ENCODE measurements around the gene KIF19.

The KIF19 gene

DNA sequence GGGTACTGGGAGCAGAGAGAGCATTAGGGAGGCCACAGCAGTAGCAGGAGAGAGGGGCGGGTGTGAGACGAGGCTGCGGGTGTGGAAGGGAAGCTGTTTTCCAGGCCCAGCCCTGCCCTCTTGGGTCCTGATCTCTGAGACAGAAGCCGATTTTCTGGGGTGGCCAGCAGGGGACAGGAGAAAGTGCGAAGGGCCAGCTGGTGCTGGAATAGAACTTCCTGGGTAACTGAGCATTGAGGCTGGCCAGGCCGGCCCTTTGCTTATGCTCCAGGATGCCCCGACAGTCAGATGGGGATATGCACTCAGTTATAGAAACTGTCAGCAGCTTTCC is 34.8 kb downstream of the KIF19 start:
- no peak for DNase-seq (ENCODE audit: low read depth in 1 of 2, low spot score in 1 of 2)

DNA sequence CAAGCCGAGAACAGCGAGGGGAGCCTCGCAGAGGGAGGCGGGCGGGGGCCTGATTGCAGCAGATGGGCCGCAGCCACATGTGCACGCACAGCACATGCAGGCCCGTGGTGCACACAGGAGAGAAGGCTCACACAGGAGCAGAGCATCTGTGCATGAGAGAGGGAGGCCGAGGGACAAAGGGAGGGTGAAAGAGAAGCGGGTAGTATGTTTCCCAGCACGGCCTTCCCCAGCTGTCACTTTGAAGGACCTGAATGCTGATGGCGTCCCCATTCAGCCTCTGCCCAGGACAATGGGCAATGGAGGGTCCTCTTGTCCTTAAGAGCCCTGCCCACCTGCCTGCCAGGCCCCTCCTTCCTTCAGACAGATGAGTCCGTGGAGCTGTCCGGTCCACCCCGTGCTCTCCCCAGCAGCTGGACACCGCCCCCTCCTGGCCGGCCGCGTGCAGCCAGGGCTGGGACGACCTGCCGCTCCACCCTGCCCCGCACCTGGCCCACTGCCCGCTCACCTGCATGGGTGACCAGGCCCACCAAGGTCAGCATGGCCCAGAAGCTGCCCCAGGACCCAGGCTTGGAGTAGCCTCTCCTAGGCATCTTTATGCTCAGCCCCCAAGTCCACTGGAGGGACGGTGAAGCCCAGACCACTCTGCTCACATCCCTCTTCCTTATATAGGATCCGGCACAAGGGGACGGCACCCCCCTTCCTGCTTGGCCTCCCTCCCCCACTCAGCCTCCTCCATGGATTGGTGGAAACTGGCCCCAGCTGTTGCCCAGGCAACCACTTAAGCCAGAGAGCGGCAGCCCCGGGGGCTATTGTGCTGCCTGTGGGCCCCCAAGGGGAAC is 35.4 kb downstream of the KIF19 start, which contains the start of gene BTBD17:
Gene BTBD17, minus strand, starts transcription at position 639 of the 839 bp plus-strand sequence. Its CDS starts 49 bp downstream, at position 590.
- no peak for DNase-seq (ENCODE audit: low read depth in 1 of 2, low spot score in 1 of 2)

GRCh38 chr17:74362069-74362405 is 36.0 kb downstream of the KIF19 start:
- no peak for DNase-seq (ENCODE audit: low read depth in 1 of 2, low spot score in 1 of 2)

- no peak for DNase-seq (ENCODE audit: low read depth in 1 of 2, low spot score in 1 of 2)
These were observed 36.9 kb downstream of the KIF19 start for GRCh38 chr17:74362810-74363498.

DNA sequence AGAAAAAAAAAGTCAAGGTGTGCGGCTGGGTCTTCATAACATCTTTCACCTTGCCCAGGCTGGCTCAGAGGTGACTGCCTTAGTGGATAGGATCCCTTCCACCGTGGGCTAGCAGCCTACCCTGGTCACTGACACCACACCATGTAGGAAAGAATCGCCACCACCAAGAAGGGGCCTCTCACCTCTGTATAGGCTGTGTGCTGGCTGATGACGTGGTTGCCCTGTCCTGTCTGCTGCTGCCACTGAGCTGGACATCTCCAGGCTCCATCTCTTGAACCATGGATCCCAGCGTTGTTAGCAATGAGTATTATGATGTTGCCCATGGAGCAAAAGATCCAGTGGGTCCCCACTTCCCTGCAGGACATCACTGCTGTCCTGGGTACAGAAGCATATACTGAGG is 41.2 kb downstream of the KIF19 start, which contains the start of gene GPR142:
Gene GPR142, plus strand, starts transcription at position 301 of the 400 bp plus-strand sequence. CDS start 2,035 bp downstream, outside the sequence.
- DNase-seq (ENCODE audit: low read depth in 1 of 2, low spot score in 1 of 2): no peak

DNA sequence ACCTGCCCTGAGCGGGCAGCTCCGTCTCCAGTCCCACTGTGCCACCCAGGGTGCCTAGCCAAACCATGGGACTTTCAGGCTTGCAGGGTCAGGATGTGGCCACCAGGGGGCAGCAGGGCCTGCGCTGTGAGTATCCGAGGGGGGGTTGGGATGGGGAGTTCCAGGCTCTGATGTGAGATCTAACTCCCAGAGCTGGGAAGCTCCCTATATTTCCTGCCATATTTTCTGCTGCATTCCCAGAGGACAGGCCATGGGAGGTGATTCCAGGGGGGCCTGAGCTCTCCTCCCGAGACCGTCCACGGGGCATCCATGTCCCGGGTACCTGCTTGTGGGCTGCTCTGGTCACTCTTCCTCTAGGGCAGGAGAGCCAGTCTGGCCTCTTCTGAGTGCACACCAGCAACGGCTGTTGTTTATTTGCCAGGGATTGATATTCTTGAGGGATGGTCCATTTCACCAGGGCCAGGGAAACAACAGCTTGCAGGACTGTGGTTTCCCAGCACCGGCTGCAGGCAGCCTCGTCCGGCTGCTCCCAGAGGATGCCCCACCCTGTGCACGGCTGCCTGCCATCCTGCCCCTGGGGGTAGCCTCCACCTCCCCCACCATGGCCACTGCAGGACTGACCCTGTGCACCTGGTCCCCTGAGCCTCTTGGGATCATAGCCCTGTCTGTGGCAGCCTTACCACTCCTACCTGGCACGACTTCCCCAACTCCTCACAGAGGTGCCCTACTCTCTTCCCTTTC is 42.5 kb downstream of the KIF19 start:
- DNase-seq (ENCODE audit: low read depth in 1 of 2, low spot score in 1 of 2): peak; percentile 57 to 69

DNA sequence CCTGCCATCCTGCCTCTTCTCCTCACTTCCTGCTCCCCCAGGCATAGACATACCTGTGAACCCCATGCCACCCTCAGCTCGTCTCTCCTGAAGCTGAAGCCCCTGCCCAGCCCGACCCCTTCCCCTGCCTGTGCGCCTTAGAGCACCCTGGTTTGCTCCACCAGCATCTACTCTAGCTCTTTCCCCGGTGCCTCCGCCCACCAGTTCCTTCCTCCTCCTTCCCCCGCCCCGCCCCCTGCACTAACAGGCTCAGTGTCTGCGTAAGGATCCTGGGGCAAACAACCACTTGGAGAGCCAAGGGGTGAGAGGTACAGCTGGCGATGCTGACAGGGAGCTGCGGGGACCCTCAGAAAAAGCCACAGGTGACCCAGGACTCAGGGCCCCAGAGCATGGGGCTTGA is 43.2 kb downstream of the KIF19 start:
- DNase-seq (ENCODE audit: low read depth in 1 of 2, low spot score in 1 of 2): peak; percentile 27 to 49

DNA sequence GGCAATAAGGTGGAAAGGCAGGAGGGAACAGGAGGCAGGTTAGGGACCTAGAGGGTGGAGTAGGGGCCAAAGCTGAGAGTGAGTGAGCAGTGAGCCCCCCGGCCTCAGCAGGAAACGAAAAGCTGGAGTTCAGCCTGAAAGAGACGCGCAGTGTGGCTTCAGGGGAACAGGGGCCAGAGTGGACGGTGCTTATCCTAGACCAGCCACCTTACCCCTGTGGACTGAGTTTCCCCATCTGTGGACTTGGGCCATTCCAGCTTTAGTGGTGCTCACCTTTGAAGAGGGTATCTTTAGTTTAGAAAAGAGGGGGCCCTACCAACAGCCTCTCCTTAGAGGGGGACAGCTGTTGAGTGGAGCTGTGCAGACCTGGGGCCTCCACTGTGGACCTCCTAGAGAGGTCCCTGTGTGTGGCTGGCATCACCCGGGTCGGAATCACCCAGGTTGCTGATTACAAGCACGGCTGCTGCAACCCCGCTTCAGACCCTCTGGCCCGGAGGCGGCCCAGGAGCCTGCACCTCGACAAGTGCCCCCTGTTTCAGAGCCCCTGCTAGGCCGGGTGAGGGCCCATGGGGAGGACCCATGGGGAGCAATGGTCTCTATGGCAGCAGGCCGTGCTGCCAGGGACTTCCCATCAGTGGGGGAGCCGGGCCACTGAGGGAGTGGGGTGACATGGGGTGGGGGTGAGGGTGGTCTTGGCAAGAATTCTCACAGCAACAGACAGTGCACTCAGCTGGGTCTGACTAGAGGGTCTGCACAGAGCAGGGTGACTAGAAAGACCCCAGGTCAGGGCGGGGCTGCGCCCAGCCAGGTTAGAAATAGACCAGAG is 43.9 kb downstream of the KIF19 start:
- DNase-seq (ENCODE audit: low read depth in 1 of 2, low spot score in 1 of 2): no peak

- DNase-seq (ENCODE audit: low read depth in 1 of 2, low spot score in 1 of 2): no peak
These were observed 45.7 kb downstream of the KIF19 start for GRCh38 chr17:74371653-74372147.

GRCh38 chr17:74372426-74372825 is 46.4 kb downstream of the KIF19 start:
- DNase-seq (ENCODE audit: low read depth in 1 of 2, low spot score in 1 of 2): no peak

DNA sequence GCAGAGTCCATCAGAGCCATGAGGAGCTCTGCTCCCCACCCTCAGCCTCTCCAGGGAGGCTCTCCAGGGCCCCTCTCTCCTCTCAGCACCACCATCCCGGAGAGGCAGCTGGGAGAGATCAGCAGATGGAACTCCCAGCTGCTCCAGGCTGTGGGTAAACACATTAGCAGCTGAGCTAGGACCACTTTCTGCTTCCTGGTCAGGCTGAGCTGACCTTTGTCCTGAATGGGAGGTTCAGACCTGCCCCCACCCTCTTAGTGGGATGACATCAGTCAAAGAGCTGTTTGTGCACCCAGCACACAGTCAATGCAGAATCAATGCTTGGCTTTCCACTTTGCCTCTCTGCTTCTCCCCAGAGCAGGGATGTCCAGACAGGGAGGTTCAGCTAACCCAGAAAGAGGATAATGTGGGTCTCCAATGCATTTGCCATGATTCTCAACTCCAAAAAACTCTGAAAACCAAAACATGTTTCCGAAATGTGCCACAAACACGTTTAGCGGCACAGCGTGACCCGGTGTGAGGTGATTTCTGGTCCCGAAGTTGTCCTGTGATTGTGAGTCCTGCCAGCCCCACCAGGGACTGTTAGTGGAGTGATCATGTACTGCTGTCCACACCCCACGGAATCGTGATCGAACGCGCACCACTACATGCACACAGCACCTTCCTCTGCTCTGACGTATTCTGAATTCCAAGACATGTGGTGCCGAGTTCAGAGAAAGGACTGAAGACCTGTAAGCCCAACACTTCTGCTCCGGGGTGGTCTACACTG is 48.0 kb downstream of the KIF19 start:
- DNase-seq (ENCODE audit: low read depth in 1 of 2, low spot score in 1 of 2): no peak

DNA sequence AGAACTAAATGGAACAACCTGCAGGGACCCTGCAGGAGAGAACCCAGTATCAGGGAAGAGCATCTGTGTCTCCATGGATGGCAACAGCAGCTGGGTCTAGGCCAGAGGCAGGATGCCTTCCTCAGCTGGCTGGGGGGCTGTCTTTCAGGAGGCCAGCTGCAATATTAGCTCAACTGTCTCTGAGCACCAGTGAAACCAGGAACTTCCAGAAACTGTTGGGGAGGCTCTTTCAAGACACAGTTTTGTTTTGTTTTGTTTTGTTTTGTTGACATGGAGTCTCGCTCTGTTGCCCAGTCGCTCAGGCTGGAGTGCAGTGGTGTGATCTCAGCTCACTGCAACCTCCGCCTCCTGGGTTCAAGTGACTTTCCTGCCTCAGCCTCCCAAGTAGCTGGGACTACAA is 48.8 kb downstream of the KIF19 start:
- DNase-seq (ENCODE audit: low read depth in 1 of 2, low spot score in 1 of 2): no peak

DNA sequence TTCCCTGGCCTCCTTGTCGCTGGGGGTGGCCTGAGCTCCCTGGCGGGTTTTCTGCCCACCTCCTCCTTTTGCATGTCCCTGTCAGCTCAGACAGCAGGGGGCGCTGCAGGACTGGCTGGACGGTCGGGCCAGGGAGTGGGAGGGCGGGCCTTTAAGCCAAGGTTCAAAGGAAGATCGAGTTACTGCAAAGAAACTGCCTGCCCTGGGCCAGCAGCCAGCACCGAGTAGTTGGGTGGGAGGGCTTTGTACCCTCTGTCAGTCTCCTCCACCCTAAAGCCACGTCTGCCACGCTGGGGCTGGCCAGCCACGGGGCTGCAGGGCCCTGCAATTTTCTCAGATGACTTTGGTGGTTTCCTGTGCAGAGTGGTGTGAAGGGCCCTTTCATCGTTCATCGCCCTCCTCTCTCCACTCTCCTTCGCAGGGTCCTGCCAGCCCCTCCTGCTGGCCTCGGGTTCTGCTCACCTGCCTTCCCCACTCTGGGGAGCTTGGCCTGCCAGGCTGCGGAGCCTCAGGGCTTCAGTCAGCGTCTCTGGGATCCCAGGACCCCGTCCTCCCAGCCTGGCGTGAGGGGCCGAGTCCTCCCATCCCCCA is 53.6 kb downstream of the KIF19 start:
- DNase-seq (ENCODE audit: low read depth in 1 of 2, low spot score in 1 of 2): peak; percentile 89 to 95

DNA sequence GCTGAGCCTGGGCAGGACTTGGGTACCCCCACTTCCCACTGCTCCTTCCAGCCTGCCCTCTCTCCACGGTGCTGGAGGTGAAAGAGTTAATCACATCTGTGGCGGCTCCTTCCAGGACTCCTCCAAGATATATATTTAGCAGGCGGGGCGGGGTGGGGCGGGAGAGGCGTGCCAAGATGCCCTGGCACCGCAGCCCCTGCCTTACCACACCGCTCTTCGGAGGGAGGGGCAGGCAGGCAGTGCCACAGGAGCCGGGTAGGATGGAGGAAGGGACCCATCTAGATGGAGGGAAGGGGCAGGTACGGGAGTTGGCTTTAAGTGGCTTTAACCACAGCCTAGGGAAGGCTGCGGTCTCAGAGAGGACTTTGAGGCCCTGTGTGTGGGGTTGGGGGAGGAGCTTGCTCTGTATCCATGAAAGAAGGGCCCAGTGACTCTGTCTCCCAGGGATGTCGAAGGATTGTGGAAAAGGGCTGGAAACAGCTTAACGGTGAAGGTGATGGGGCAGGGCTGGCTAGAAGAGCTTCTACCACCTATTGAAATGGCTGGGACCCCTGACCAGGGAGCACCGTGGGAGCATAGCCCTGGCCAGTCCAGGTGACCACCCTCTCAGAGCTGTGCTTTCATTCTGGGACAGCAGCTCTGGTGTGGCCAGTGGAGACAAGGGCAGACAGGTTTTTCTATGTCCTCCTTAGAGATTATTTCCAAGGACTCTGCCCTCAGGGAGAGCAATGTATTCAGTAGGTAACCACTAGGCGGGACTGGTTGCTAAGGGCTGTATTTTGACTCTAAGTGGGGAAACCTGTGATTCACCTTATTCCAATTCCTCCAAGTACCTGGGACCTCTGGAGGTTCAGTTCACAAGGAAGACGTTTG is 54.3 kb downstream of the KIF19 start:
- DNase-seq (ENCODE audit: low read depth in 1 of 2, low spot score in 1 of 2): no peak

- DNase-seq (ENCODE audit: low read depth in 1 of 2, low spot score in 1 of 2): no peak
These were observed 55.2 kb downstream of the KIF19 start for GRCh38 chr17:74380959-74381808.

DNA sequence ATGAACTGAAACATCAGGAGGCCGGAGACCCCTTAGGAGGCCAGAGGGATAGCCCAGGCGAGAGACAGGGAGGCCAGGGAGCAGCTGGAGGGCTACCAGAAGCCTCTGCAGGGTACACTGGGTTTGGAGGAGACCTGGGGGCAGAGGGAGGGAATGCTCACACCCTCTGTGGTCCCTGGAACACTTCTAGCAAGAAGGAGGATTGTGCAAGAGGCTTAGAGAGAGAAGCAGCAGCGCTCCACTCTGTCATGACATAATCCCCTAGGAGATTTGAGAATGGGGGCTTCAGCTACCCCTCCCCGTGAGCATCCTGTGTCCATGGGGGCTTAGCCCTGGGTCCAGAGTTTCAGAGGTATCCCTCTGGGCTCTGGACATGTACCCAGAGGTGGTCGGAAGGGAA is 57.1 kb downstream of the KIF19 start:
- no peak for DNase-seq (ENCODE audit: low read depth in 1 of 2, low spot score in 1 of 2)

- DNase-seq (ENCODE audit: low read depth in 1 of 2, low spot score in 1 of 2): no peak
These were observed 59.2 kb downstream of the KIF19 start for GRCh38 chr17:74385201-74385600.

GRCh38 chr17:74386386-74386785 is 60.4 kb downstream of the KIF19 start:
- DNase-seq (ENCODE audit: low read depth in 1 of 2, low spot score in 1 of 2): no peak
